MM.1S (cell line): ENCODE results near the gene ZNF622.

Source experiments
- DNase-seq: peaks from one replicate; pipeline ENCODE4 v3.0.0-alpha.2; 2015
- H2AFZ ChIP-seq: fragments of 300-600 bp; sonication (generic); 2 replicates; pipeline ENCODE4 v1.6.0; 2016; ENCODE audit warnings: antibody characterized with exemption, low read length
- H3F3A ChIP-seq: fragments of 300-600 bp; sonication (generic); 2 replicates; pipeline ENCODE4 v1.6.1; 2016; ENCODE audit warnings: mild to moderate bottlenecking, antibody characterized with exemption, low read length, moderate library complexity, mixed read lengths; ENCODE audit not compliant: insufficient read depth
- H3K27ac ChIP-seq: fragments of 300-600 bp; sonication (generic); 2 replicates; pipeline ENCODE4 v1.5.1; 2016; ENCODE audit warnings: mild to moderate bottlenecking, low read length
- H3K27me3 ChIP-seq: fragments of 300-600 bp; sonication (generic); replicated peaks from 2 replicates; pipeline ENCODE4 v1.6.0; 2016; ENCODE audit warnings: low read length; ENCODE audit not compliant: insufficient read depth
- H3K36me3 ChIP-seq: fragments of 300-600 bp; sonication (generic); replicated peaks from 2 replicates; pipeline ENCODE4 v1.6.1; 2016; ENCODE audit warnings: mild to moderate bottlenecking, low read length, mixed read lengths; ENCODE audit not compliant: insufficient read depth
- H3K4me1 ChIP-seq: fragments of 300-600 bp; sonication (generic); 2 replicates; pipeline ENCODE4 v1.6.1; 2016; ENCODE audit warnings: low read length, mixed read lengths
- H3K4me2 ChIP-seq: fragments of 300-600 bp; sonication (generic); 2 replicates; pipeline ENCODE4 v1.6.0; 2016; ENCODE audit warnings: low read depth, low read length
- H3K4me3 ChIP-seq: fragments of 300-600 bp; sonication (generic); 2 replicates; pipeline ENCODE4 v1.5.1; 2016; ENCODE audit warnings: low read length, mixed read lengths
- H3K79me2 ChIP-seq: fragments of 300-600 bp; sonication (generic); 2 replicates; pipeline ENCODE4 v1.6.1; 2016; ENCODE audit warnings: mixed run types, low read length, mixed read lengths
- H3K9ac ChIP-seq: fragments of 300-600 bp; sonication (generic); 2 replicates; pipeline ENCODE4 v1.6.1; 2016; ENCODE audit warnings: low read length, mixed read lengths
- H3K9me2 ChIP-seq: fragments of 300-600 bp; sonication (generic); replicated peaks from 2 replicates; pipeline ENCODE4 v1.6.1; 2016; ENCODE audit warnings: mild to moderate bottlenecking, low read length, mixed read lengths; ENCODE audit not compliant: insufficient read depth
- H3K9me3 ChIP-seq: fragments of 300-600 bp; sonication (generic); replicated peaks from 2 replicates; pipeline ENCODE4 v1.6.1; 2016; ENCODE audit warnings: mild to moderate bottlenecking, low read length, mixed read lengths; ENCODE audit not compliant: insufficient read depth
- H4K20me1 ChIP-seq: fragments of 300-600 bp; sonication (generic); 2 replicates; pipeline ENCODE4 v1.6.1; 2016; ENCODE audit warnings: mild to moderate bottlenecking, low read length, moderate library complexity, mixed read lengths; ENCODE audit not compliant: insufficient read depth
- CTCF ChIP-seq: fragments of 300-600 bp; sonication (generic); IDR thresholded peaks from 2 replicates; pipeline ENCODE4 v1.5.1; 2016; ENCODE audit warnings: antibody characterized with exemption, low read length, mixed read lengths
- EZH2 ChIP-seq: fragments of 300-600 bp; sonication (generic); optimal IDR thresholded peaks from 2 replicates; pipeline ENCODE3; 2017; ENCODE audit warnings: low read depth, mild to moderate bottlenecking, antibody characterized with exemption, low read length, mixed read lengths
- EZH2phosphoT487 ChIP-seq: fragments of 300-600 bp; sonication (generic); IDR thresholded peaks from 2 replicates; pipeline ENCODE4 v1.6.1; 2018; ENCODE audit warnings: antibody characterized with exemption, low read length

ZNF622 gene

DNA sequence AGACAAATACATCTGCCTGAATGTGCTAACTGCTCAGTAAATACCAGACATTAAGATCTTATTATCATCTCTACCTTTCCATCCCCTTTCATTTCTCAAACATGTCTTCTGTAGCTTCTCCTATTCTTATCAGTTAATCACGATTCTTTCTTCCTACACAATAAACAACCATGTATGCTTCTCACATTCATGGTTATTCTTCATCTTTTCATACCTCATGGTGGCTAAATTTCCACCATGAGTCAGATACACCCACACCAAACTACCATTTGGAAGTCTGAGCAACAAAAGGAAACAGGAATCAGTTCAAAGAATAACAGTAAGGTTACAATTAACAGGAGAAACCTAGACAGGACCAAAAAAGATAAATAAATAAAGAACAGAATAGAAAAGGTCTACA, 7.7 kb downstream of the ZNF622 start:
- H3K4me3 ChIP-seq, result no peak overlapping the region
- no peaks in the 10 kb centered on the region for H3K9me2 ChIP-seq
- no peak overlapping the region for H3K27ac ChIP-seq
- H3F3A ChIP-seq, result 0 out of 2 replicates have a peak, but pooled peaks cover 4% of the 10 kb centered on the region
- TF ChIP-seq EZH2 (no peak), CTCF (no peak), EZH2phosphoT487 (no peak)
- 0 out of 2 replicates have a peak, but pooled peaks cover 8% of the 10 kb centered on the region for H4K20me1 ChIP-seq
- H3K27me3 ChIP-seq, result no peaks in the 10 kb centered on the region
- no peak overlapping the region for H2AFZ ChIP-seq
- H3K79me2 ChIP-seq, result peaks cover 82% of the 10 kb centered on the region
- DNase-seq, result no peak
- H3K4me1 ChIP-seq, result no peaks in the 10 kb centered on the region
- no peak overlapping the region for H3K9ac ChIP-seq
- peaks cover 27% of the 10 kb centered on the region; the same call in 1 of the 2 replicates for H3K36me3 ChIP-seq
- H3K9me3 ChIP-seq, result no peaks in the 10 kb centered on the region
- H3K4me2 ChIP-seq, result no peak overlapping the region

GRCh38 chr5:16457451-16457850, 8.1 kb downstream of the ZNF622 start:
- DNase-seq, result no peak
- Histone ChIP-seq H3K79me2 (peaks cover 80% of the 10 kb centered on the region), H3K27me3 (no peaks in the 10 kb centered on the region), H3K9me2 (no peaks in the 10 kb centered on the region), H3F3A (0 out of 2 replicates have a peak, but pooled peaks cover 4% of the 10 kb centered on the region), H4K20me1 (0 out of 2 replicates have a peak, but pooled peaks cover 8% of the 10 kb centered on the region), H3K9ac (no peak overlapping the region), H3K4me2 (no peak overlapping the region), H3K4me1 (no peaks in the 10 kb centered on the region), H3K9me3 (no peaks in the 10 kb centered on the region), H2AFZ (no peak overlapping the region), H3K27ac (no peak overlapping the region), H3K36me3 (peaks cover 26% of the 10 kb centered on the region; the same call in 1 of the 2 replicates), H3K4me3 (no peak overlapping the region)
- TF ChIP-seq EZH2 (no peak), EZH2phosphoT487 (no peak), CTCF (no peak)

GRCh38 chr5:16456103-16456832, 9.3 kb downstream of the ZNF622 start:
- no peak for TF ChIP-seq EZH2
- TF ChIP-seq EZH2phosphoT487, result no peak
- TF ChIP-seq CTCF, result peak; percentile 73
- peaks cover 27% of the 10 kb centered on the region for H3K36me3 ChIP-seq
- no peaks in the 10 kb centered on the region for H3K9me2 ChIP-seq
- no peak overlapping the region for H3K4me3 ChIP-seq
- no peak overlapping the region for H2AFZ ChIP-seq
- no peaks in the 10 kb centered on the region for H3K27me3 ChIP-seq
- H3K4me2 ChIP-seq, result no peak overlapping the region
- peaks cover 68% of the 10 kb centered on the region for H3K79me2 ChIP-seq
- H3K9me3 ChIP-seq, result no peaks in the 10 kb centered on the region
- H3K27ac ChIP-seq, result no peak overlapping the region
- no peak overlapping the region for H3K9ac ChIP-seq
- 0 out of 2 replicates have a peak, but pooled peaks cover 4% of the 10 kb centered on the region for H3F3A ChIP-seq
- DNase-seq, result peak; percentile 78
- 0 out of 2 replicates have a peak, but pooled peaks cover 8% of the 10 kb centered on the region for H4K20me1 ChIP-seq
- H3K4me1 ChIP-seq, result no peaks in the 10 kb centered on the region
